HepG2 (cell line): ENCODE measurements around the gene BATF3. TPM values are rescaled to one million over a fixed set of nuclear protein-coding genes. Genes with fewer than 3 reads are reported as not detected.
A peak's percentile ranks its signal among the peaks of the same experiment; 100 is the strongest.

Experiments used
- FOSL1 ChIP-seq: sonication (generic); formaldehyde crosslinking; IDR thresholded peaks from 2 replicates; pipeline ENCODE4 v1.9.0; 2021; ENCODE audit warnings: missing genetic modification reagents, borderline replicate concordance
- FOSL2 ChIP-seq: sonication (generic); formaldehyde crosslinking; IDR thresholded peaks from 2 replicates; pipeline ENCODE4 v1.4.0; 2020; ENCODE audit warnings: missing genetic modification reagents
- LCORL ChIP-seq, 2 experiments: fragments of 450-650 bp in 1 of 2; sonication (generic) in 1 of 2; formaldehyde crosslinking in 1 of 2; IDR thresholded peaks; 2 replicates each; pipeline versions ENCODE4 v1.5.0 to v1.6.1; 2017 to 2020; ENCODE audit warnings: antibody characterized with exemption in 1 of 2, missing genetic modification reagents in 1 of 2
- NCOA2 ChIP-seq: sonication (generic); formaldehyde crosslinking; IDR thresholded peaks from 2 replicates; pipeline ENCODE4 v1.8.0; 2022; ENCODE audit warnings: inconsistent platforms
- NPAS2 ChIP-seq: sonication (generic); formaldehyde crosslinking; IDR thresholded peaks from 2 replicates; pipeline ENCODE4 v1.8.0; 2022; ENCODE audit warnings: mild to moderate bottlenecking, missing genetic modification reagents, borderline replicate concordance
- RERE ChIP-seq: IDR thresholded peaks from 2 replicates; pipeline ENCODE4 v1.6.1; 2016; ENCODE audit warnings: low read depth, missing genetic modification reagents, missing compliant biosample characterization
- TRAFD1 ChIP-seq: sonication (generic); formaldehyde crosslinking; IDR thresholded peaks from 2 replicates; pipeline ENCODE4 v1.5.1; 2020; ENCODE audit warnings: missing genetic modification reagents, mild to moderate bottlenecking, borderline replicate concordance
- UBTF ChIP-seq: sonication (generic); formaldehyde crosslinking; IDR thresholded peaks from 2 replicates; pipeline ENCODE4 v1.4.0; 2020; ENCODE audit warnings: mild to moderate bottlenecking, missing genetic modification reagents
- ZEB1 ChIP-seq: IDR thresholded peaks from 2 replicates; pipeline ENCODE4 v1.6.1; 2012; ENCODE audit warnings: mild to moderate bottlenecking, low read depth, inconsistent platforms; ENCODE audit not compliant: insufficient replicate concordance
- ZNF350 ChIP-seq: sonication (generic); formaldehyde crosslinking; IDR thresholded peaks from 2 replicates; pipeline ENCODE4 v1.4.0; 2020; ENCODE audit warnings: mild to moderate bottlenecking, low read depth, missing genetic modification reagents, borderline replicate concordance
- polyA plus RNA-seq, 8 experiments: library from polyadenylated mRNA; depleted of rRNA in 3 of 8; stranded (reverse) in 7 of 8; unstranded in 1 of 8; fragments of >200 nt; fragmentation: Illumina TruSeq in 4 of 8; extraction: Trizol in 4 of 8; gene quantifications; 2 replicates each; pipeline versions ENCODE4 v1.2.1 to v1.2.3, GENCODE V29; 2011 to 2016; ENCODE audit warnings: low read depth in 4 of 8, missing spikeins in 1 of 8, mixed read lengths in 1 of 8; ENCODE audit not compliant: insufficient read depth in 1 of 8
- total RNA-seq, 5 experiments: library from RNA; depleted of rRNA; stranded (reverse); fragments of >200 nt; fragmentation: Illumina TruSeq; extraction: Trizol; gene quantifications; 2 replicates each; pipeline ENCODE4 v1.2.3, GENCODE V29; 2016; ENCODE audit warnings: low read depth in 1 of 5

The BATF3 gene
- total and polyA plus RNA-seq, 2 of the 13 experiments (the other 11 are each of a cell fraction or from before 2014, with no cell fraction given), result 0.13 TPM; not detected in 1

- 0 out of 2 replicates have a peak, but pooled peaks have one; percentile 25 for TF ChIP-seq RERE (CRISPR knock-in tag)
- peak; percentile 98 for TF ChIP-seq FOSL2 (CRISPR knock-in tag)
- TF ChIP-seq LCORL (IDR thresholded peaks at IDR 0.05), result peak; percentile 81
- TF ChIP-seq LCORL (CRISPR knock-in tag; IDR thresholded peaks at IDR 0.05), result peak; percentile 99
- no peak for TF ChIP-seq NPAS2
- TF ChIP-seq FOSL1, result peak; percentile 92
- TF ChIP-seq TRAFD1 (CRISPR knock-in tag), result no peak
- TF ChIP-seq NCOA2 (CRISPR knock-in tag), result peak; percentile 87
- TF ChIP-seq UBTF (CRISPR knock-in tag), result 0 out of 2 replicates have a peak, but pooled peaks have one; percentile 20
- peak; percentile 96 for TF ChIP-seq ZEB1
- 0 out of 2 replicates have a peak, but pooled peaks have one; percentile 38 for TF ChIP-seq ZNF350 (CRISPR knock-in tag)
Measured at GRCh38 chr1:212721388-212722247, 22.0 kb upstream of the BATF3 start (continued).
